Peyer's patch (tissue), 4 donors: ENCODE data around the gene TM9SF4.

Source experiments
- CTCF ChIP-seq, 6 experiments: fragments of 450-650 bp in 4 of 6; fragments of 200-600 bp in 2 of 6; sonication (generic) in 1 of 6; IDR thresholded peaks; one replicate each; pipeline ENCODE4 v1.5.1; 2017 to 2019; ENCODE audit warnings: antibody characterized with exemption in 6 of 6, mild to moderate bottlenecking in 3 of 6, moderate library complexity in 1 of 6
- POLR2A ChIP-seq, 2 donors: fragments of 450-650 bp; IDR thresholded peaks; one replicate each; pipeline ENCODE4 v1.5.1; 2017; ENCODE audit warnings: antibody characterized with exemption in 2 of 2, mild to moderate bottlenecking in 2 of 2, moderate library complexity in 2 of 2

GRCh38 chr20:32215729-32216128, 106.2 kb downstream of the TM9SF4 start:
- TF ChIP-seq CTCF (IDR thresholded peaks at IDR 0.05), result no peak
- TF ChIP-seq POLR2A (IDR thresholded peaks at IDR 0.05), result no peak
